HG02885 (cell line): ENCODE measurements around the gene MAL.

ENCODE experiments used
- ATAC-seq: cut with Tn5 transposase; IDR thresholded peaks from one replicate; pipeline ENCODE4 v1.9.1; 2021; ENCODE audit warnings: mild to moderate bottlenecking; ENCODE audit not compliant: unreplicated experiment, poor library complexity

Gene MAL

DNA sequence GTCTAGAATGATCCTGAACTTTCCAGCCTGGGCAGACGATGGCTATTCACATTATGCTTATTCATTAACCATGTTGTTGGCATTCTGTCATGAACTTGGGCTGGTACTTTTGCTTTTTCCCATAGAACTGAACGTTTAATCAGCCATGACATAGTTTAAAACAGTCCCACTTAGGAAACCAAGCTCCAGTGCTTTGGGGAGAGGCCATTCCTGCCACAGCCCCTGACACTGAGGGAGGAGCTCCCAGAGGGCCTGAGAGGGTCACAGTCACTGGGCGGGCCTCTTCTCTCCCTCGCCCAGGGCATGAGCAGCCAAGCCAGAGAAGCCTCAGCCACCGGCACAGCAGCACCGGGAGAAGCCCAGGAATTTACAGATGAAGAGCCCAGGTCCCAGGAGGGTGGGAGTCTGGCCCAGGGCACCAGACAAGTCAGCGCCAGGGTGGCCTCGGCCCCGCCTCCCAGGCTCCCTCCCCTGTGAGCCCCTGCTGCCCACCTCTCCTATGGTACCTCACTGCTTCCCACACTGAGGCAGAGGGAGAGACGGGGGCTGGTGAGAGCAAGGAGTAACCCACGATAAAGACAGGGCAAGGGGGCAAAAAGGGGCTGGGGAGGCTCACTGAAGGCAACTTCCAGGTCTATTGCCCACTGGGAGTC is 33.6 kb downstream of the MAL start:
- no peak for ATAC-seq

DNA sequence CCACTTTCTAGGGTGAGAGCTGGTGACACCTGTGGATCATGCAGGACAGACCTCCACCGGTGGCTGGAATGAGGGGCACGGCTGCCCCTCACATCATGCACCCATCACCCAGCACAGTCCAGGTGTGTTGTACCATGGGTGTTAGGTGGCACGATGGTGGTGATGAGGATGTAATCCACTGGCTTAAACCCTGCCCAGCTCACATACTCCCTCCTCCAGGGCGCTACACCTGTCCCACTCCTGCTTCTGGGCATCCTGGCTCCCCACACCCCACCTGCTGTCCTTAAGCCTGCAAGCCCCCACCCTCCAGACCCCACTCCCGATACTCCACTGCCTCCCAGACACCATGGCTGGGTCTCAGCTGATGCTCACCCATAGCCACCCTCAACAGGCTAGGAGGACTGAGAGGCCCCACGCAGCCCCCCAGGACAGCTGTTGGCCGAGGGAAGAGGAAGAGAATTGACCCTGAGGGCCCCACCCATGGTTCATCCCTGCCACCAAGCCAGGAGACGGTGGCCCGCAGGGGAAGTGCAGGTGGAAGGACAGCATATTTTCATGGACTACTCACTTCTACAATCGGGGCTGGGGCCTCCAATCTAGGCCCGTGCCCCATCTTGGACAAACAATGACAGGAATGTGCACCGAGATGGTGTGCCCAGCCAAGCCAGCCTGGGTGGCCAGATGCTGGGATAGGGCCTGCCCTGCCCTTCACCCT is 34.3 kb downstream of the MAL start:
- ATAC-seq, result no peak

DNA sequence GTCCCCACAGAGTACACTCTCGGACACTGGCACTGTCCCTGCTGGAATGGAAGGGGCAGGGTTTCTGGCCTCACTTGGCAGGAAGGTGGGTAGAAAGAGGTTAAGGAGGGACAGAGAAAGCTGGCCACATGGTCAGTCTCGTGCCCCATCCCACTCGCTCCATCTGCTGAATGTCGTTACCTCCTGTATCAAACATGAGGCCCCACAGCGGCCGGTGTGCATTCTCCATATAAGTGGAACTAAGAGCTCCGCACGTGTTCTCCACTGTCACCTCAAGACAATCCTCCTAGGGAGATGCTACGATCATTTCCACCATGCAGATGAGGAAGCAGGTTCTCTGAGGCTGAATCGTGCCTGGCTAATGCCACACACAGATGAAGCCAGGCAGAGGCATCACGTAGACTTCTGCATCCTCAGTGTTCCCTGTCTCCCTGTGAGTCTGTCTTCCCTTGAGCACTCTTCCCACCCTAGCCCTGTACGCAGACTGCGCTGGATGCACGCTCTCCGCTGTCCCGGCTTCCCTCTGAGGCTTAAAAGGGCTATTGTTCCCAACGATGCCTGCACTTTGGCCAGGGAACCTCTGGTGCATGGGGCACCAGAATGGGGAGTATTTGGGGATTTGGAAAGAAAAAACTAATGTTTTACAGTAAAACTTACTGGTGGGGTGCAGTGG is 35.1 kb downstream of the MAL start:
- ATAC-seq, result no peak

GRCh38 chr2:95061119-95061512 is 35.6 kb downstream of the MAL start:
- no peak for ATAC-seq

- no peak for ATAC-seq
Measured at GRCh38 chr2:95061601-95062183, 36.2 kb downstream of the MAL start.

DNA sequence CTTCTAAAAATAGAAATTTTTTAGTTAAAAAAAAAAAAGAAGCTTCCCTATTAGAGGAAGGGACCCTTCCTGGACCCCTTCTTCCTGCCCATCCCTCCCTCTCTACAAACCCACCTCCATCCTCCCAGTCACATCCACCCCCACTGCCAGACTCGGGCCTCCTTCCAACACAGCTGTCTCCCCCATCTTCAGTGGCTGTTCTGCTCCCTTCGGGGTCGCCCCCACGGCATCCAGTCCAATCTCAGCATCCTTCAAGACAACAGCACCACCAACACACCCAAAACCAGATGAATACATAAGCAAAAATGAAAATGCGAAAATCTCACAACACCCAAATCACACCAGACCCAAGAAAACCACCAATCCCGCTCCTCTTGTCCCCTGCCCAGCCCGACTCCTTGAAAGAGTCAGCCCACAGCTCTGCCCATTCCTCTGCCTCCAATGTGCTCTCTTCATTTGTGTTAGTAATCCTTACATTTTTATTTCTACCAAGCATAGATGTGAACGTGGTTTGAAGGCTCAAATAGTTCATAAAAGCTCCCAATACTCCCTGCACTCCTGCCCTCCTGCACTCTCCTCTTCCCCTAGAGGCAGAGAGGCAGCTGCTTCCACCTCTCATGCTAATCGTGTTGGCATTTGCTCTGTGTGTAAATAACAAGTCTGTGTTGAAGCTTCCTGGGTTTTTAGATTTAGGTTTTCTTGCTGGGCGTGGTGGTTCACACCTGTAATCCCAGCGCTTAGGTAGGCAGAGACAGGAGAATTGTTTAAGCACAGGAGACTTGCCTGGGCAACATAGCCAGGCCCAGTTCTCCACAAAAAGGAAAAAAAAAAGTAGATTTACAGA is 37.0 kb downstream of the MAL start:
- peak; percentile 30 for ATAC-seq

DNA sequence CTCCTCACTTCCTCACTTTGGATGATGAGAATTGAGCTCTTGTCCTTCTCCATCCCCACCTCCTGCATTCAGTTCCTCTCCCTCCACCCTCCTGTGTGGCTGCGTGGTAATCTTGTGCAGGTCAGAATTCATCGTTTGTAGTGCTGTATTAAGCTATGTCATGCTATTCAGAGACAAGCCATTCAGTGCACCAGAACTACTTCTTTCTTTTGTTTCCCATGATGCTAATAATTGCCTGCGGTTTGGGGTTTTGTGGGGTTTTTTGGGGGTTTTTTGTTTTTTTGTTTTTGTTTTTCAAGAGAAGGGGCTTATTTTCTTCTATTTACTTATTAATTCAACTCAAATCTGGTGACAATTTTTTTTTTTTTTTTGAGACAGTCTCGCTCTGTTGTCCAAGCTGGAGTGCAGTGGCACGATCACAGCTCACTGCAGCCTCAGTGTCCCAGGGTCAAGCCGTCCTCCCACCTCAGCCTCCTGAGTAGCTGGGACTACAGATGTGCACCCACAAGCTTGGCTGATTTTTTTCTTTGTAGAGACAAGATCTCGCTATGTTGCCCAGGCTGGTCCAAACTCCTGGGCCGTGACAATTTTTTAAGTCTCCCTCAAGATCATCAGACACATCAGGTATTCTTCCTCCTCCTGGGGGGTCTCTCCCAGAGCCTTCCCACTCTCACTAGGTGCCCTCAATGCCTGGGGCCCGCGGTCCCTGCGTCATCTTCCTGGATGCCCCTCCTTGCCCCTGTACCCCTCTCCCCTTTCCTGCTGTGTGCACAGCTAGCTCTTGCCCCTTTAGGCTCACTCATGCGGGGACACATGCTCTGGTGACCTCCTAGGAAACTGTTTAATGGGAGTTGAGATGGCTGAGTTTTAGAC is 37.8 kb downstream of the MAL start:
- peak; percentile 86 for ATAC-seq

- ATAC-seq, result no peak
Measured at GRCh38 chr2:95068256-95068655, 42.7 kb downstream of the MAL start.

DNA sequence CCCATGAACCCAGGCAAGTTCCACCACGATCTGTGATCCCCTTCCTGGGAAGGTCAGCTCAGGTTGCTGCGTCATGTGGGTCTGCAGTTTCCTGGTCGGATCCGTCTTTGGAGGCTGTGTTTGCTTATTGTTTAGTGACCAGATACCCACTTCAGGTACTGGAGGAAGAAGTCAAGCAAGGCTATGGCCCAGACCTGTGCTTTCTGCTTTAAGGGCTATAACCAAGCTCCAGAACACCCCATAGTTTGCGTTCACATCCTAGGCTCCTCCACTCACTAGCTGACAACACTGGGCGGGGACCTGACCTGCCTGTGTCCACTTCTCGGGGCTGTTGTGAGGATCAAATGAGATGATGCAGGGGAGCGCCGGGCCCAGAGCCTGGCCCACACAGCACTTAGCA is 44.0 kb downstream of the MAL start:
- no peak for ATAC-seq

GRCh38 chr2:95071856-95072255 is 46.3 kb downstream of the MAL start:
- no peak for ATAC-seq

- ATAC-seq, result no peak
Measured at GRCh38 chr2:95072424-95072823, 46.9 kb downstream of the MAL start.

GRCh38 chr2:95073856-95074662 is 48.6 kb downstream of the MAL start:
- no peak for ATAC-seq

GRCh38 chr2:95074663-95075439 is 49.3 kb downstream of the MAL start:
- no peak for ATAC-seq

- no peak for ATAC-seq
Measured at GRCh38 chr2:95075440-95076132, 50.1 kb downstream of the MAL start.

DNA sequence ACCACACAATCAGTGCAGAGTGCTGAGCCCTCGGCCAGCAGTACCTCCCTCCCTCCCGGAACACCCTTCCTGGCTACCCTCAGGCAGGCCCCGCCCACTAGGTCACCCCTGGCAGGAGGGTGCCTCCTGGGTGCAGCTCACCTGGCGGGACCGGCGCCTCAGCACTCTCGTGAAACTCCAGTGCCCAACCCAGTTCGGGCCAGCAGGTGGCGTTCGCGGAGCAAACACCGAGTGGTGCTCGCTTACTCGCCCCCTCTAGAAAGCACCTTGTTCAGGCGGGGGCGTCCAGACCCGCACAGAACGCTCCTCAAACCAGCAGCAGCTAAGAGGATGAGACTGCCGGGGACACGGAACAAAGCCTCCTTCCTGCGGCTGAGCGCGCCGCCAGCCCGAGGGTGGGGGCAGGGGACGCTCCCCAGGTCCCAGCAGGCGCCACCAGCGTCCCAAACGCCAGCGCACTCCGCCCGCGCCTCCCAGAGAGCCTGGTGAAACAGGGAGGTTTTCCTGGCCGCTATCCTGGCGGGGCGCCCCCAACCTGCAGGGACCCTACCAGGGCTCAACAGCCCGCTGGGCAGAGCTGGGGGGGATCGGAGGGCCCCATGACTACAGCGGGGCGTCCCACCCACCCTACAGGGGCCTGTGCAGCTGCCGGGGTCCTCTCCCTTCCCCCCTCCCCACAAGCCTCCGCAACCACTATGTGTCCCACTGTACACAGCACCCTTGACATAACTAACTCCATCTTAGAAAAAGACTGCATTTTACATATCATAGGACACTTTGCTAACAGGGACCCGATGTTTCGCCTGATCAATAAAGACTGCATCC is 51.4 kb downstream of the MAL start:
- peak; percentile 88 for ATAC-seq

DNA sequence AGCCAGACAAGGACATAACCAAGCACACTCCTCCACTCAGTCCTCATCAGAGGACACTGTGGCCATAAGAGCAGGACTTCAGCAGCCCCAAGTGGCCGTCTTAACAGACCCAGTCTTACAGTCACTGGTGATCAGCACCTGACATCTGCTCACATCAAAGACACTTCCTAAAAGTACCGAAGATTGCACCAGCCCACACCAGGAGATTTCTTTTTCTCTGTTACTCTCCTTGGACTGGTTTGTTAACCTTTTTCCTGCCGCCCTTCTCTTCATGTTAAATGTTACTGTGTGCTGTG is 52.0 kb downstream of the MAL start:
- no peak for ATAC-seq
